HEK293 (cell line): ENCODE data around the gene CPEB4.
A peak's percentile ranks its signal among the peaks of the same experiment; 100 is the strongest.

Experiments
- GLIS2 ChIP-seq: fragments of 450-650 bp; formaldehyde crosslinking; IDR thresholded peaks from 2 replicates; pipeline ENCODE4 v1.5.1; 2016; ENCODE audit warnings: missing biosample characterization, missing genetic modification characterization
- KLF10 ChIP-seq: fragments of 450-650 bp; IDR thresholded peaks from 2 replicates; pipeline ENCODE4 v1.5.1; 2018; ENCODE audit warnings: missing biosample characterization, mild to moderate bottlenecking, missing genetic modification characterization
- PRDM1 ChIP-seq: fragments of 450-650 bp; formaldehyde crosslinking; IDR thresholded peaks from 2 replicates; pipeline ENCODE4; 2016; ENCODE audit warnings: missing biosample characterization, missing genetic modification characterization
- SCRT2 ChIP-seq: fragments of 450-650 bp; formaldehyde crosslinking; IDR thresholded peaks from 2 replicates; pipeline ENCODE4 v1.5.1; 2016; ENCODE audit warnings: missing biosample characterization, missing genetic modification characterization
- SP7 ChIP-seq: fragments of 450-650 bp; formaldehyde crosslinking; IDR thresholded peaks from 2 replicates; pipeline ENCODE4 v1.5.1; 2016; ENCODE audit warnings: missing biosample characterization, missing genetic modification characterization
- TRIM28 ChIP-seq: IDR thresholded peaks from 2 replicates; pipeline ENCODE4 v1.6.1; 2011; ENCODE audit warnings: low read length, control low read depth, borderline replicate concordance
- ZBTB17 ChIP-seq: fragments of 450-650 bp; formaldehyde crosslinking; IDR thresholded peaks from 2 replicates; pipeline ENCODE4 v1.5.1; 2016; ENCODE audit warnings: missing biosample characterization, missing genetic modification characterization
- ZBTB48 ChIP-seq: fragments of 450-650 bp; formaldehyde crosslinking; IDR thresholded peaks from 2 replicates; pipeline ENCODE4 v1.5.1; 2016; ENCODE audit warnings: missing biosample characterization, missing genetic modification characterization
- ZFP3 ChIP-seq: fragments of 450-650 bp; formaldehyde crosslinking; IDR thresholded peaks from 2 replicates; pipeline ENCODE4 v1.5.1; 2016; ENCODE audit warnings: low read depth, missing biosample characterization, missing genetic modification characterization
- ZFP41 ChIP-seq: fragments of 450-650 bp; formaldehyde crosslinking; IDR thresholded peaks from 2 replicates; pipeline ENCODE4 v1.5.1; 2016; ENCODE audit warnings: missing biosample characterization, missing genetic modification characterization, borderline replicate concordance
- ZIC2 ChIP-seq: fragments of 450-650 bp; formaldehyde crosslinking; IDR thresholded peaks from 2 replicates; pipeline ENCODE4 v1.5.1; 2016; ENCODE audit warnings: missing biosample characterization, missing genetic modification characterization
- ZNF114 ChIP-seq: fragments of 450-650 bp; formaldehyde crosslinking; IDR thresholded peaks from 2 replicates; pipeline ENCODE4 v1.5.0; 2017; ENCODE audit warnings: missing biosample characterization, missing genetic modification characterization
- ZNF394 ChIP-seq: fragments of 450-650 bp; formaldehyde crosslinking; IDR thresholded peaks from 2 replicates; pipeline ENCODE4 v1.5.1; 2016; ENCODE audit warnings: missing biosample characterization, missing genetic modification characterization, mild to moderate bottlenecking, moderate library complexity, borderline replicate concordance
- ZNF529 ChIP-seq: fragments of 450-650 bp; formaldehyde crosslinking; IDR thresholded peaks from 2 replicates; pipeline ENCODE4 v1.5.1; 2017; ENCODE audit warnings: missing genetic modification characterization, missing biosample characterization; ENCODE audit not compliant: insufficient replicate concordance
- ZNF549 ChIP-seq: fragments of 450-650 bp; IDR thresholded peaks from 2 replicates; pipeline ENCODE4 v1.5.1; 2018; ENCODE audit warnings: missing biosample characterization, missing genetic modification characterization, mild to moderate bottlenecking, inconsistent platforms, moderate library complexity
- ZNF558 ChIP-seq: fragments of 450-650 bp; formaldehyde crosslinking; IDR thresholded peaks from 2 replicates; pipeline ENCODE4 v1.5.1; 2016; ENCODE audit warnings: missing biosample characterization, missing genetic modification characterization
- ZNF626 ChIP-seq: fragments of 450-650 bp; sonication (Bioruptor Pico); formaldehyde crosslinking; IDR thresholded peaks from 2 replicates; pipeline ENCODE4 v1.5.1; 2018; ENCODE audit warnings: missing biosample characterization, missing genetic modification characterization, inconsistent platforms
- ZNF660 ChIP-seq: fragments of 450-650 bp; IDR thresholded peaks from 2 replicates; pipeline ENCODE4 v1.5.1; 2018; ENCODE audit warnings: missing biosample characterization, mild to moderate bottlenecking, missing genetic modification characterization
- ZNF707 ChIP-seq: fragments of 450-650 bp; formaldehyde crosslinking; IDR thresholded peaks from 2 replicates; pipeline ENCODE4 v1.5.1; 2016; ENCODE audit warnings: missing biosample characterization, missing genetic modification characterization
- ZNF76 ChIP-seq: fragments of 450-650 bp; formaldehyde crosslinking; IDR thresholded peaks from 2 replicates; pipeline ENCODE4; 2016; ENCODE audit warnings: low read depth, missing biosample characterization, missing genetic modification characterization, borderline replicate concordance
- ZNF768 ChIP-seq: fragments of 450-650 bp; formaldehyde crosslinking; IDR thresholded peaks from 2 replicates; pipeline ENCODE4 v1.5.1; 2018; ENCODE audit warnings: missing biosample characterization, mild to moderate bottlenecking, missing genetic modification characterization
- ZSCAN30 ChIP-seq: fragments of 450-650 bp; IDR thresholded peaks from 2 replicates; pipeline ENCODE4 v1.5.1; 2018; ENCODE audit warnings: missing biosample characterization, mild to moderate bottlenecking, missing genetic modification characterization, moderate library complexity
- TF ChIP-seq, protein P1 (sequence below): fragments of 450-650 bp; formaldehyde crosslinking; IDR thresholded peaks from 2 replicates; pipeline ENCODE4 v1.5.1; 2017; ENCODE audit warnings: missing biosample characterization, missing genetic modification characterization
- TF ChIP-seq, protein P2 (sequence below): fragments of 450-650 bp; formaldehyde crosslinking; IDR thresholded peaks from 2 replicates; pipeline ENCODE4 v1.5.1; 2016; ENCODE audit warnings: missing biosample characterization, missing genetic modification characterization
- TF ChIP-seq, protein P3 (sequence below): fragments of 450-650 bp; formaldehyde crosslinking; IDR thresholded peaks from 2 replicates; pipeline ENCODE4 v1.5.1; 2017; ENCODE audit warnings: missing biosample characterization, missing genetic modification characterization
- TF ChIP-seq, protein P4 (sequence below): fragments of 450-650 bp; formaldehyde crosslinking; conservative IDR thresholded peaks from 2 replicates; pipeline ENCODE4 v1.5.1; 2016; ENCODE audit warnings: low read depth, missing biosample characterization, missing genetic modification characterization
- TF ChIP-seq, protein P5 (sequence below): fragments of 450-650 bp; formaldehyde crosslinking; IDR thresholded peaks from 2 replicates; pipeline ENCODE4 v1.5.1; 2016; ENCODE audit warnings: missing biosample characterization, missing genetic modification characterization

CPEB4 gene

DNA sequence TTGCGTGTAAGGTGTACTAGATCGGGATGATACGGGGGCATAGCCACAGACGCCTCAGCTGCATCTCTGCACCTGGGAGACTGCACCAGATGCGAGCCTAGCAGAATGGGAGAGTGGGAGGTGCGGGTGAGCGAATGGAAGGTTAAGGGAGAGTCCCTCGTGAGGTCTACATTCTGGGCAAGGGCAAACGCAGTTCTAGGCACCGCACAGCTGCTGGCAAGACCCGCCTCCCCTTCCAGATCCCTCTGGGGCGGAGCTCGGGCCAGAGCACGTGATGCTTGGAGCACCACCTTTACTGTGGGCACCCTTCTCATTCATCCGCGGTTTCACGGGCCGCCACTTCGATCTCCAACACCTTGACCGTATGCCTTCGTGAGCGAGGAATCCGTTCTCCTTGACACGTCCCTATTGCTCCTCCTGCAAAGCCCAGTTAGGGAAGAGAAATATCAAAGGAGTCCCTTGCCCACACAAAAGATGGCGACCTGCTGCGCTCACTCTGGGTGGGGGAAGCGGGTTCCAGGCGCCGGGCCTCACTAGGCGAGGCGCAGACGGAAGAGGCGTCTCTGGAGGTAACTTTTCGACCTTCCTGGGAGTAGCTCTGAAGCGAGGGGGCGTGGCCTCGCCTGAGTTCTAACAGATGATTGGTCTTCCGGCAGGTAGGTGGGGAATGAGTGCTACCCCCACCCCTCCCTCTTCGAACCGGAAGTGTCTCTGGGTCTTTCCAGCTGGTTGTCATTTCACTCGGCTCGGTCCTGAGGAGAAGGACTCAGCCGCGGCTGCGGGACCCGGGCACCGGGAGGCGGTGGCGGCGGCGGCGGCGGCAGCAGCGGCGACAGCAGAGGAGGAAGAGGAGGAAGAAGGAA is at the start of gene CPEB4 (continued):
- TF ChIP-seq, protein P1, sequence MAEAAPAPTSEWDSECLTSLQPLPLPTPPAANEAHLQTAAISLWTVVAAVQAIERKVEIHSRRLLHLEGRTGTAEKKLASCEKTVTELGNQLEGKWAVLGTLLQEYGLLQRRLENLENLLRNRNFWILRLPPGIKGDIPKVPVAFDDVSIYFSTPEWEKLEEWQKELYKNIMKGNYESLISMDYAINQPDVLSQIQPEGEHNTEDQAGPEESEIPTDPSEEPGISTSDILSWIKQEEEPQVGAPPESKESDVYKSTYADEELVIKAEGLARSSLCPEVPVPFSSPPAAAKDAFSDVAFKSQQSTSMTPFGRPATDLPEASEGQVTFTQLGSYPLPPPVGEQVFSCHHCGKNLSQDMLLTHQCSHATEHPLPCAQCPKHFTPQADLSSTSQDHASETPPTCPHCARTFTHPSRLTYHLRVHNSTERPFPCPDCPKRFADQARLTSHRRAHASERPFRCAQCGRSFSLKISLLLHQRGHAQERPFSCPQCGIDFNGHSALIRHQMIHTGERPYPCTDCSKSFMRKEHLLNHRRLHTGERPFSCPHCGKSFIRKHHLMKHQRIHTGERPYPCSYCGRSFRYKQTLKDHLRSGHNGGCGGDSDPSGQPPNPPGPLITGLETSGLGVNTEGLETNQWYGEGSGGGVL (tag by site-specific recombination): peak; percentile 92
- TF ChIP-seq ZIC2 (tag by site-specific recombination) (no peak; the same call in 1 of the 2 replicates), ZNF707 (tag by site-specific recombination) (no peak), KLF10 (tag by site-specific recombination) (peak; percentile 29; the same call in 1 of the 2 replicates), ZNF626 (tag by site-specific recombination) (no peak), SCRT2 (tag by site-specific recombination) (no peak), PRDM1 (tag by site-specific recombination) (peak; percentile 55; the same call in 1 of the 2 replicates), ZNF768 (no peak), ZNF549 (no peak), ZNF529 (tag by site-specific recombination) (no peak), SP7 (tag by site-specific recombination) (peak; percentile 79), TRIM28 (peak; percentile 56; the same call in 1 of the 2 replicates), ZNF76 (peak; percentile 94), ZFP41 (tag by site-specific recombination) (no peak), ZNF114 (tag by site-specific recombination) (no peak), ZNF660 (peak; percentile 34), GLIS2 (tag by site-specific recombination) (peak; percentile 81), ZSCAN30 (tag by site-specific recombination) (peak; percentile 94), ZNF558 (tag by site-specific recombination) (peak; percentile 18; the same call in 1 of the 2 replicates), ZFP3 (tag by site-specific recombination) (no peak), ZNF394 (tag by site-specific recombination) (peak; percentile 86), ZBTB17 (tag by site-specific recombination) (peak; percentile 100), ZBTB48 (peak; percentile 99)
- TF ChIP-seq, protein P2, sequence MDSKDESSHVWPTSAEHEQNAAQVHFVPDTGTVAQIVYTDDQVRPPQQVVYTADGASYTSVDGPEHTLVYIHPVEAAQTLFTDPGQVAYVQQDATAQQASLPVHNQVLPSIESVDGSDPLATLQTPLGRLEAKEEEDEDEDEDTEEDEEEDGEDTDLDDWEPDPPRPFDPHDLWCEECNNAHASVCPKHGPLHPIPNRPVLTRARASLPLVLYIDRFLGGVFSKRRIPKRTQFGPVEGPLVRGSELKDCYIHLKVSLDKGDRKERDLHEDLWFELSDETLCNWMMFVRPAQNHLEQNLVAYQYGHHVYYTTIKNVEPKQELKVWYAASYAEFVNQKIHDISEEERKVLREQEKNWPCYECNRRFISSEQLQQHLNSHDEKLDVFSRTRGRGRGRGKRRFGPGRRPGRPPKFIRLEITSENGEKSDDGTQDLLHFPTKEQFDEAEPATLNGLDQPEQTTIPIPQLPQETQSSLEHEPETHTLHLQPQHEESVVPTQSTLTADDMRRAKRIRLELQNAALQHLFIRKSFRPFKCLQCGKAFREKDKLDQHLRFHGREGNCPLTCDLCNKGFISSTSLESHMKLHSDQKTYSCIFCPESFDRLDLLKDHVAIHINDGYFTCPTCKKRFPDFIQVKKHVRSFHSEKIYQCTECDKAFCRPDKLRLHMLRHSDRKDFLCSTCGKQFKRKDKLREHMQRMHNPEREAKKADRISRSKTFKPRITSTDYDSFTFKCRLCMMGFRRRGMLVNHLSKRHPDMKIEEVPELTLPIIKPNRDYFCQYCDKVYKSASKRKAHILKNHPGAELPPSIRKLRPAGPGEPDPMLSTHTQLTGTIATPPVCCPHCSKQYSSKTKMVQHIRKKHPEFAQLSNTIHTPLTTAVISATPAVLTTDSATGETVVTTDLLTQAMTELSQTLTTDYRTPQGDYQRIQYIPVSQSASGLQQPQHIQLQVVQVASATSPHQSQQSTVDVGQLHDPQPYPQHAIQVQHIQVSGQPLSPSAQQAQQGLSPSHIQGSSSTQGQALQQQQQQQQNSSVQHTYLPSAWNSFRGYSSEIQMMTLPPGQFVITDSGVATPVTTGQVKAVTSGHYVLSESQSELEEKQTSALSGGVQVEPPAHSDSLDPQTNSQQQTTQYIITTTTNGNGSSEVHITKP: peak; percentile 79
- TF ChIP-seq, protein P3, sequence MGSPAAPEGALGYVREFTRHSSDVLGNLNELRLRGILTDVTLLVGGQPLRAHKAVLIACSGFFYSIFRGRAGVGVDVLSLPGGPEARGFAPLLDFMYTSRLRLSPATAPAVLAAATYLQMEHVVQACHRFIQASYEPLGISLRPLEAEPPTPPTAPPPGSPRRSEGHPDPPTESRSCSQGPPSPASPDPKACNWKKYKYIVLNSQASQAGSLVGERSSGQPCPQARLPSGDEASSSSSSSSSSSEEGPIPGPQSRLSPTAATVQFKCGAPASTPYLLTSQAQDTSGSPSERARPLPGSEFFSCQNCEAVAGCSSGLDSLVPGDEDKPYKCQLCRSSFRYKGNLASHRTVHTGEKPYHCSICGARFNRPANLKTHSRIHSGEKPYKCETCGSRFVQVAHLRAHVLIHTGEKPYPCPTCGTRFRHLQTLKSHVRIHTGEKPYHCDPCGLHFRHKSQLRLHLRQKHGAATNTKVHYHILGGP (tag by site-specific recombination): no peak
- TF ChIP-seq, protein P4, sequence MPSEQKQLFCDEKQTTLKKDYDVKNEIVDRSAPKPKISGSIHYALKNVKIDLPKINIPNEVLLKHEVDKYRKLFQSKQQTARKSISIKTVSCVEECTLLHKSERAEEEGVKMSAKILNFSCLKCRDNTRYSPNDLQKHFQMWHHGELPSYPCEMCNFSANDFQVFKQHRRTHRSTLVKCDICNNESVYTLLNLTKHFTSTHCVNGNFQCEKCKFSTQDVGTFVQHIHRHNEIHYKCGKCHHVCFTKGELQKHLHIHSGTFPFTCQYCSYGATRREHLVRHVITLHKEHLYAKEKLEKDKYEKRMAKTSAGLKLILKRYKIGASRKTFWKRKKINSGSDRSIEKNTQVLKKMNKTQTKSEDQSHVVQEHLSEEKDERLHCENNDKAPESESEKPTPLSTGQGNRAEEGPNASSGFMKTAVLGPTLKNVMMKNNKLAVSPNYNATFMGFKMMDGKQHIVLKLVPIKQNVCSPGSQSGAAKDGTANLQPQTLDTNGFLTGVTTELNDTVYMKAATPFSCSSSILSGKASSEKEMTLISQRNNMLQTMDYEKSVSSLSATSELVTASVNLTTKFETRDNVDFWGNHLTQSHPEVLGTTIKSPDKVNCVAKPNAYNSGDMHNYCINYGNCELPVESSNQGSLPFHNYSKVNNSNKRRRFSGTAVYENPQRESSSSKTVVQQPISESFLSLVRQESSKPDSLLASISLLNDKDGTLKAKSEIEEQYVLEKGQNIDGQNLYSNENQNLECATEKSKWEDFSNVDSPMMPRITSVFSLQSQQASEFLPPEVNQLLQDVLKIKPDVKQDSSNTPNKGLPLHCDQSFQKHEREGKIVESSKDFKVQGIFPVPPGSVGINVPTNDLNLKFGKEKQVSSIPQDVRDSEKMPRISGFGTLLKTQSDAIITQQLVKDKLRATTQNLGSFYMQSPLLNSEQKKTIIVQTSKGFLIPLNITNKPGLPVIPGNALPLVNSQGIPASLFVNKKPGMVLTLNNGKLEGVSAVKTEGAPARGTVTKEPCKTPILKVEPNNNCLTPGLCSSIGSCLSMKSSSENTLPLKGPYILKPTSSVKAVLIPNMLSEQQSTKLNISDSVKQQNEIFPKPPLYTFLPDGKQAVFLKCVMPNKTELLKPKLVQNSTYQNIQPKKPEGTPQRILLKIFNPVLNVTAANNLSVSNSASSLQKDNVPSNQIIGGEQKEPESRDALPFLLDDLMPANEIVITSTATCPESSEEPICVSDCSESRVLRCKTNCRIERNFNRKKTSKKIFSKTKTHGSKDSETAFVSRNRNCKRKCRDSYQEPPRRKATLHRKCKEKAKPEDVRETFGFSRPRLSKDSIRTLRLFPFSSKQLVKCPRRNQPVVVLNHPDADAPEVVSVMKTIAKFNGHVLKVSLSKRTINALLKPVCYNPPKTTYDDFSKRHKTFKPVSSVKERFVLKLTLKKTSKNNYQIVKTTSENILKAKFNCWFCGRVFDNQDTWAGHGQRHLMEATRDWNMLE (tag by site-specific recombination): peak; percentile 70
- TF ChIP-seq, protein P5, sequence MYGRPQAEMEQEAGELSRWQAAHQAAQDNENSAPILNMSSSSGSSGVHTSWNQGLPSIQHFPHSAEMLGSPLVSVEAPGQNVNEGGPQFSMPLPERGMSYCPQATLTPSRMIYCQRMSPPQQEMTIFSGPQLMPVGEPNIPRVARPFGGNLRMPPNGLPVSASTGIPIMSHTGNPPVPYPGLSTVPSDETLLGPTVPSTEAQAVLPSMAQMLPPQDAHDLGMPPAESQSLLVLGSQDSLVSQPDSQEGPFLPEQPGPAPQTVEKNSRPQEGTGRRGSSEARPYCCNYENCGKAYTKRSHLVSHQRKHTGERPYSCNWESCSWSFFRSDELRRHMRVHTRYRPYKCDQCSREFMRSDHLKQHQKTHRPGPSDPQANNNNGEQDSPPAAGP (tag by site-specific recombination): peak; percentile 89
